ENCODE results near the gene CTSZ.

DNA sequence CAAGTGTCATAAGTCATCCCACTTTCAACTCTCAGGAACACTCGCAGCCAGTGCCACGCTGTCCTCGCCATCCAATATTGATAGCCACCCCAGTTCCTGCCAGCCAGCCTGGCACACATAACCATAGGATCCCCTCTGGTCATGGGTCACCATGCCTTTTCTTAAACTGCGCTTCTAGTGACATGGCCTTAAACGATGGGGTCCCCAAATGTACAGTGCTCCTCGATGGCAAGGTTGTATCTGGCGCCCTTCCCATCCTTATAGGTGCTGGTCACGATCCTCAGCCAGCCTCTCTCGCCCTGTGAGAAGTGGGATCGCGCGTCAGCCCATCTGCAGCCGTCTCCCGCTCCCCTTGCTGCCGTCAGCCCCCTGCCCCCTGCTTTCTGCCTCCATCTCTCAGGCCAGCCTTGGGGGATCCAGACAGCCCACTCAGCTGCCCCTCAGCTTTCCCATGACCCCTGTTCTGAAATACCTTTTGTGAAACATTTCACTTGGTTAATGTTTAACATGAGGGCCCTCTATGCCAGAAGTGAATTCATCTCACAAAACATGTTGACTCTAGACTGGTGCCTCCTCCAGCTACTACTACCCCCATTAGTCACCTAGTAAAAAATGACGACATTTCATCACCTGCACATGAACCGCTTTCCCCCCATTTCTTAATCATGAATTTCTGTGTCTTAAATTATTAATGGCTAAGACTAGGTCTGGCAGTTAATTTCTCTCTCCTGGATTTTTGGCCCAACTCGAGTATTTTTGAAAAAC is 11.4 kb downstream of the CTSZ start:
- TF ChIP-seq, protein P1, sequence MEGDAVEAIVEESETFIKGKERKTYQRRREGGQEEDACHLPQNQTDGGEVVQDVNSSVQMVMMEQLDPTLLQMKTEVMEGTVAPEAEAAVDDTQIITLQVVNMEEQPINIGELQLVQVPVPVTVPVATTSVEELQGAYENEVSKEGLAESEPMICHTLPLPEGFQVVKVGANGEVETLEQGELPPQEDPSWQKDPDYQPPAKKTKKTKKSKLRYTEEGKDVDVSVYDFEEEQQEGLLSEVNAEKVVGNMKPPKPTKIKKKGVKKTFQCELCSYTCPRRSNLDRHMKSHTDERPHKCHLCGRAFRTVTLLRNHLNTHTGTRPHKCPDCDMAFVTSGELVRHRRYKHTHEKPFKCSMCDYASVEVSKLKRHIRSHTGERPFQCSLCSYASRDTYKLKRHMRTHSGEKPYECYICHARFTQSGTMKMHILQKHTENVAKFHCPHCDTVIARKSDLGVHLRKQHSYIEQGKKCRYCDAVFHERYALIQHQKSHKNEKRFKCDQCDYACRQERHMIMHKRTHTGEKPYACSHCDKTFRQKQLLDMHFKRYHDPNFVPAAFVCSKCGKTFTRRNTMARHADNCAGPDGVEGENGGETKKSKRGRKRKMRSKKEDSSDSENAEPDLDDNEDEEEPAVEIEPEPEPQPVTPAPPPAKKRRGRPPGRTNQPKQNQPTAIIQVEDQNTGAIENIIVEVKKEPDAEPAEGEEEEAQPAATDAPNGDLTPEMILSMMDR (conservative IDR thresholded peaks at IDR 0.05; ENCODE audit: low read length): no peak
- no peak for TF ChIP-seq EZH2phosphoT487 (IDR thresholded peaks at IDR 0.05; ENCODE audit: borderline replicate concordance)
